GM21526 (cell line): ENCODE results near the gene EXOSC10.
"Not testable (repeated sequence)": the region's sequence is repeated elsewhere in the genome, so short reads cannot be mapped to it uniquely, and the experiment has no call there.

ENCODE experiments used
- ATAC-seq: cut with Tn5 transposase; IDR thresholded peaks from one replicate; pipeline ENCODE4 v1.9.1; 2021; ENCODE audit warnings: moderate library complexity; ENCODE audit not compliant: unreplicated experiment, low FRiP score

The EXOSC10 gene

DNA sequence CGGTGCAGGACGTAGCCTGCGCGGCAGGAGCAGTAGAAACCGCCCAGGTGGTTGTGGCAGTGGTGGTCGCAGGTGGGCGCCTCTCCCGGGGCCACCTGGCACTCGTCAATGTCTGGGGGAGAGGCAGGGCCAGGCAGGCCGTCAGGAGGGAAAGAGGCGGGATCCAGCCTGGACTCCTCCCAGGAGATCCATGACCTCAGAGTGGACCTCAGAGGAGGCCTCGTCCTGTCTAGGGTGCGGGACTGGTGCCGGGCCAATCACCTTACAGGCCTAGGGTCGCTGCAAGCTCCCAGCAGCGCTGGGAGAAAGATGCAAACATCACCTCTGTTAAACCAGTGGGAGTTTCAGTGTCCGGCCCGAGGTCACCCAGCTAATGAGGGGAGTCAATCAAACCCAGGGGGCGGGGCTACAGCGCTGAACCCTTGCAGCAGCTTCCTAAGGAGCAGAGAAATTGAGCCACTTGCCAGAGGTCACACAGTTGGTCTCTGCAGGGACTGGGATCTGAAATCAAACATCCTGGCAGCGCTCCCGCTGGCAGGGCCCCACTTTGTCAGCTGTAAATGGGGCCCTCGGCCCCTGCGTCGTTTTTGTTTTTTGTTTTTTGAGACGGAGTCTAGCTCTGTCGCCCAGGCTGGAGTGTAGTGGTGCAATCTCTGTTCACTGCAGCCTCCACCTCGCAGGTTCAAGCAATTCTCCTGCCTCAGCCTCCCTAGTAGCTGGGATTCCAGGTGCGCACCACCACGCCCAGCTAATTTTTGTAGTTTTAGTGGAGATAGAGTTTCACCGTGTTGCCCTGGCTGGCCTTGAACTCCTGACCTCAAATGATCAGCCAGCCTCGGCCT is 54.0 kb downstream of the EXOSC10 start:
- no peak for ATAC-seq

DNA sequence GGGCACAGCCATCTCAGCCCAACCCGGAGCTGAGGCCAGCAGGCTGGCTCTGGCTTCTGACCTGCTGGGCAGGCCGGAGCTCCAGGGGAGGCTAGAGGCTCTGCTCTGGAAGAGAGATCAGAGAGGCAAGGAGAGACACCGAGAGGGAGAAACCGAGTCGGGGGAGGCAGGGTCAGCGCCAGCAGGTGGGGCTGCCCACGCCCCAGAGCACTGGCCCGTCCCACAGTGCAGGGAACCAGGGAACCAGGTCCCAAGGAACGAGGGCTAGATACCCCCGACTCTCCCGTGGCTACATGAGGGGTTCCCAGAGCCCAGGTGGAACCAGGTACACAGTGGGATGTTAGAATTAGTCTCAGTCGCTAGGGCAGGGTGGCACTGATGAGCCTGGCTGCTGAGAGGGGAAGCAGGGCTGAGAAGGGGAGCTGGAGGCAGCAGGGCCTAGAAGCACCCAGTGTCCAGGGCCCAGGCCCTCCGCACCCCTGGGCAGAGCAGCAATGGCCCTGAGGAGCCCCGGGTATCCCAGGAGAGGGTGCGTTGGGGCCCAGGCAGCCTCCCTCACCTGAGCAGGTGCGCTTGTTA is 54.7 kb downstream of the EXOSC10 start:
- no peak for ATAC-seq

DNA sequence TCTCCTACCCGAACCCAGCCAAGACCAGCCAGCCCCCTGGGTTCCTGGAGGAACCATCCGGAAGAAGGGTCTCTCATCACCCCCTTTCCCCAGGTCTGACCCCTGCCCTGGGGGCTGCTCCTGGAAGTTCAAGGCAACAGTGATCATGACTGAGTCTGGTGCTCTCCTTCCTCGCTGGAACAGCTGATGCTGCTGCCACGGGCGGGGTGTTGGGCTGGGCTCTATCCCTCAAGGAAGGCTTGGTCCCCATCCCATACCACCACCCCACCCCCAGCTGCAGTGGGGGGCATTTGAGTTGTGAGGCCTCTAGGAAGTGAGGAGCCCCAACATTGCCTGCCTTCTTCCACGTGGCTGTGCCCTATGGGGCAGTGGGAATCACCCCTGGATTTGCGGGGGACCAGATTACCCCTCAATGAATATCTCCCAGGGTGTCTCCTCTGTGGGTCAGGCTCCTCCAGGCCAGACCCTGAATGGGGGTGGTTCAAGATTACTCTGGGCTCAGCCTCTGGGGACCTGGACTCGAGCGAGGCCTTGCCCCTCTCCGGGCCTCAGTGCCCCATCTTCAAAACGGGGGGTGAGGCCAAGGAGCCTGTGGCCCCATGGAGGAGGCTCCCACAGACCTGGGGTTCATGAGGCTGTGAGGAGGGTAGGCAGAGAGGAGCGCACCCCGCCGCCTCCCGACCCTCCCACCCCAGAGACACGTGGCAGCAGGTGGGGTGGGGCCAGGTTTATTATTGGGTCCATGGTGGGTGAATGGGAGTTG is 55.4 kb downstream of the EXOSC10 start:
- ATAC-seq, result no peak

DNA sequence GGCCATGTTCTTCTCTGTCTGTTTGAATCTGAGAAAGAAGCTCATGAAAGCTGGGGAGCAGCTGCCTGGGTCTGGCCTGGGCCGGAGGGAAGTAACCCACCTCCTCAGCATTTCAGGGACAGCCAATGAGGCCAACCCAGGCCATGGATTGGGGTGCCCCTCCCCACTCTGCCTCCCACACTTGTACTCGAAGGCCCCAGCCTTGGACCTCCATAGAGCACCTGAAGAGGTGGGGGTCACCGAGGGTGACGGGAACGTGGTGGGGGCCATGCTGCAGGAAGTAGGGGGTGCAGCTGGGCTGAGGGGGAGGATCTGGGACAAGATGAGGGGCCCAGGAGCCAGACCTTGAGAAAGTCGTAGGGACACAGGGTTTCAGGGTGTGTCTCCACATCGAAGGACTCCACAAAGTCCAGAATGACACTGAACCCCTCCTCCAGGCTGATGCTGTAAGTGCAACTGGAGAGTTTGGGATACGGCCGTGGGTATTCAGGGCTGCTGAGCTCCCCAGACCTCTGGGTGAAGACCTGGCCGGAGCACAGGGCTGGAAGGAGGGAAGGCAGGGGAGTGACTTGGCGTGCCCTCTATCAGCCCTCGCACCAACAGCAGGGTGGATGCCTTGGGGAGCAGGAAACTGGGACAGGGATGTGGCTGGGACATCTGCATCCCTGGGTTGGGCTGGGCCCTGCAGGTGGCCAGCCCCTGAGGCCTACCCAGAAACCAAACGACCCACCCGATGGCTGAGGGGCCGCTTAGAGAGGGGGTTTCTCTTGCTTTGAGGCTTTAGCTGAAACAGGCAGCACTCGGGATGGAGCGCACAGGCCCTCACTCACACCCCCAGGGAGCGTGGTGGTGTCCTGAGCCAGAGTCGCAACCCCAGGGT is 56.4 kb downstream of the EXOSC10 start:
- no peak for ATAC-seq

DNA sequence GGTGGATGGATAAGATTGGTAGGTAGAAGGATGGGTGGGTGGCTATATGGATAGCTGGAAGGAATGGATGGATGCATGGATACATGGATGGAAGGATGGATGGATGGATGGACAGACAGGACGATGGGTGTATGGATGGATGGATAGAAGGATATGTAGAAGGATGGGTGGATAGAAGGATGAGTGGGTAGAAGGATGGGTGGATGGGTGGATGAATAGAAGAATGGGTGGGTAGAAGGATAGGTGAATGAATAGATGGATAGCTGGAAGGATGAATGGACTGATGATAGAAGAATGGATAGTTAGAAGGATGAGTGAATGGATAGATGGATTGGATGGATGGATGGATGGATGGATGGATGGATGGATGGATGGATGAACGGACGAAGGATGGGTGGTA is 57.6 kb downstream of the EXOSC10 start:
- no peak for ATAC-seq

DNA sequence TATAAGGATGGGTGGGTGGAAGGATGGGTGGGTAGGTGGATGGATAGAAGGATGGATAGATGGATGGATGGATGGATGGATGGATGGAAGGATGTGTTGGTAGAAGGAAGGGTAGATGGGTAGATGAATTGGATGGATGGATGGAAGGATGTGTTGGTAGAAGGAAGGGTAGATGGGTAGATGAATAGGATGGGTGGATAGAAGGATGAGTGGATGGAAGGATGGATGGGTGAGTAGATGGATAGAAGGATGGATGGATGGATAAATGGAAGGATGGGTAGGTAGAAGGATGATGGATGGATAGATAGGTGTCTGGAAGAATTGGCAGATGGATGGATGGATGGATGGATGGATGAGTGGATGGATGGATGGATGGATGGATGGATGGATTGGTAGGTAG is 58.6 kb downstream of the EXOSC10 start:
- ATAC-seq, result no peak

DNA sequence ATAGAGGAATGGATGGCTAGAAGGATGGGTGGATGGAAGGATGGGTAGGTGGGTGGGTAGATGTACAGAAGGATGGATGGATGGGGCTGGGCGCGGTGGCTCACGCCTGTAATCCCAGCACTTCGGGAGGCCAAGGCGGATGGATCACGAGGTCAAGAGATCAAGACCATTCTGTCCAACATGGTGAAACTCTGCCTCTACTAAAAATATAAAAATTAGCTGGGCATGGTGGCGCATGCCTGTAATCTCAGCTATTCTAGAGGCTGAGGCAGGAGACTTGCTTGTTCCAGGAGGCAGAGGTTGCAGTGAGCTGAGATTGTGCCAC is 59.6 kb downstream of the EXOSC10 start:
- not testable (repeated sequence) for ATAC-seq

DNA sequence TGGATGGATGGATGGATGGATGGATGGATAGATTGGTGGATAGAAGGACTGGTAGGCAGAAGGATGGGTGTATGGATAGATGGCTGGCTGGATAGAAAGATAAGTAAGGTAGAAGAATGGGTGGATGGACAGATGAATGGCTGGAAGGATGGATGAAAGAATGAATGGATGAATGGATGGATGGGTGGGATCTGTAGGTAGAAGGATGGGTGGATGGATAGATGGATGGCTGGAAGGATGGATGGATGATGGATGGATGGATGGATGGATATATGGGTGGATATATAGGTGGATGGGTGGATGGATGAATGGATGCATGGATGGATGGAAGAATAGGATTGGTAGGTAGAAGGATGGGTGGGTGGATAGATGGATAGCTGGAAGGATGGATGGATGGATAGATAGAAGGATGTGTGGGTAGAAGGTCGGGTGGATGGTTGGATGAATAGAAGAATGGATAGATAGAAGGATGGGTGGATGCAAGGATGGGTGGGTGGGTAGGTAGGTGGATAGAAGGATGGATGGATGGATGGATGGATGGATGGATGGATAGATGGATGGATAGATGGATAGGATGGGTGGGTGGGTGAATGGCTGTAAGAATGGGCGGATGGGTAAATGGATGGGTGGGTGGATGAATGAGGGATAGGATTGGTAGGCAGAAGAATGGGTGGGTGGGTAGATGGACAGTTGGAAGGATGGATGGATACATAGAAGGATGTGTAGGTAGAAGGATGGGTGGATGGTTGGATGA is 60.1 kb downstream of the EXOSC10 start:
- no peak for ATAC-seq

DNA sequence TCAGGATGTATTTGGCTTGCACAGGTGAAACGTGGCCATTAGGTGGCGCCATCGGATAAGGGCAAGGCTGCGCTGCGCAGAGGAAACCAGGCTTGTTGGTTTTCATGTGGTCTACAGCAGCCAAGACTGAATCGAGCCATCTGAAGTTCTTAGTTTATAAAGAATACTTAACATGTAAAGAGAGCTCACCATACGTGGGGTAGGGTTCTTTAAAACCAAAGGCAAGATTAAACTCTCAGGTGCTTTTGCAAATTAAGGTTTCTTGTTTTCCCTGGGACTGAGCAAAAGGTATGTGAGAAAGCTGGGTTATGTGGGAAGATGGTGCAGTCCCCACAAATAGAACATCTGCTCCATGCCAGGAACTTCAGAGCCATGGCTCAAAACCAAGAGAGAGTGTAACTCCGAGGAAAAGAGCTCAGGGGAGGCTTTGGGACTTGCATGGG is 61.9 kb downstream of the EXOSC10 start:
- no peak for ATAC-seq

DNA sequence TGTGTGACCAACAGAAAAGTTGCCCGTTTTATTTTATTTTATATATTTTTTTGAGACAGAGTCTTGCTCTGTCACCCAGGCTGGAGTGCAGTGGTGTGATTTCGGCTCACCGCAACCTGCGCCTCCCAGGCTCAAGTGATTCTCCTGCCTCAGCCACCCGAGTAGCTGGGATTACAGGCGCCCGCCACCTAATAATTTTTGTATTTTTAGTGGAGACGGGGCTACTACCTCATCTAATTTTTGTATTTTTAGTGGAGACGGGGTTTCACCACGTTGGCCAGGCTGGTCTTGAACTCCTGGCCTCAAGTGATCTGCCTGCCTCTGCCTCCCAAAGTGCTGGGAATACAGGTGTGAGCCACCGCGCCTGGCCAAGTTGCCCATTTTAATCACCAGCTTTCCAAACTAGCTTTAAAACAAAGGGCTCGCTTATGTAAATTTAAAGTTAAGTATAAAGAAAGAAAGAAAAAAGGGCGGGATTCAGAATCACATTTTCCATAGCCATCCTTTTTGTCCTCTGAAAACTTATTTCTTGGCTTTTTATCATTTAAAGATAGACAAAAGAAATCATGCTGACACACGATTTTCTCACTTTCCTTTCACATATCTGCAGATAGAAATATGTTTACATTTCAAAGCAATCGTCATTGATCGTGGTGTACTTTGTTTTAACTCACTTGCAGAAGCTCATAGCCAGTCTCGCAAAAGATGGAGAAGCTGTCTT is 62.5 kb downstream of the EXOSC10 start:
- ATAC-seq, result not testable (repeated sequence)

DNA sequence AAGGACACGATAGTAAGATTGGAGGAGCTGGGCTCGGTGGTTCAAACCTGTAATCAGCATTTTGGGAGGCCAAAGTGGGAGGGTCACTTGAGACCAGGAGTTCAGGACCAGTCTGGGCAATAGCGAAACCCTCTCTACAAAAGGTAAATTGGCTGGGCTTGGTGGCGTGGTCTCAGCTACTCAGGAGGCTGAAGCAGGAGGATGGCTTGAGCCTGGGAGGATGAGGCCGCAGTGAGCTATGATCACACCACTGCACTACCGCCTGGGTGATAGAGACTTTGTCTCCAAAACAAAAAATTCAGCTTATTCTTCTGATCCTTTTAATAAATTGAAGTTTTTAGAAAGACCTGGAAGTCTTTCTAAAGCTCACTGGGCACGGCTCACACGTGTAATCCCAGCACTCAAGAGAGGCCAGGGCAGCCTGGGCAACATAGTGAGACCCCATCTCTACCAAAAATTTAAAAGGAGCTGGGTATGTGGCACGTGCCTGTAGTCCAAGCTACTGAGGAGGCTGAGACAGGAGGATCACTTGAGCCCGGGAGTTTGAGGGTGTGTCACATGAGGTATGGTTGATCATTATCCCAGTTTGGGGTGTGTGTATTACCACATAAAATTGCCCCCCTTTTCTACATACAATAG is 67.9 kb downstream of the EXOSC10 start:
- no peak for ATAC-seq

DNA sequence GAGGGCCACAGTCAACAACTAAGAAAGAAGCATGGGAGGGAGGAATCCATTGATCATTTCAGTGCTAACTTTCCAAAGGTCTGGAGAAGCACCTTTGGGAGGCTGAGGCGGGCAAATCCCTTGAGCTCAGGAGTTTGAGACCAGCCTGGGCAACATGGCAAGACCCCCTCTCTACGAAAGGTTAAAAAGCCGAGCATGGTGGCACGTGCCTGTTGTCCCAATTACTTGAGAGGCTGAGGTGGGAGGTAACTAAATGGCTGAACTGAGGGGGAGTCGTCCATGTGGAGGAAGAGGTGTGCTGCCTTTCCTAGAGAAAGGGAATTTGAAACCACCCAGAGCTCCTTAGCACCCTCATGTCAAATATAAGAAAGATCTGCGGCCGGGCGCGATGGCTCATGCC is 68.8 kb downstream of the EXOSC10 start:
- ATAC-seq, result no peak

DNA sequence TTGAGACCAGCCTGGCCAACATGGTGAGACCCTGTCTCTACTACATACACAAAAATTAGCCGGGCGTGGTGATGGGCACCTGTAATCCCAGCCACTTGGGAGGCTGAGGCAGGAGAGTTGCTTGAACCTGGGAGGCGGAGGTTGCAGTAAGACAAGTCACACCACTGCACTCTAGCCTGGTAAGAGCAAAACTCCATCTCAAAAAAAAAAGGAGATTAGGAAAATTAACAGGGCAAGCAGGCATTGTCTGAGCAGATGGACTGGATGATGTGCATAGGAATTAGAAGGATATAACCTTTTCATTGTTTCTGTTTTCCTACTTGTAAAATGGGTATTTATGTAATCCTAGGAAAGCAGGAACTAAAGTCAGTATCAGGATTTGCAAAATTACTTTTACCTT is 71.7 kb downstream of the EXOSC10 start:
- ATAC-seq, result no peak

DNA sequence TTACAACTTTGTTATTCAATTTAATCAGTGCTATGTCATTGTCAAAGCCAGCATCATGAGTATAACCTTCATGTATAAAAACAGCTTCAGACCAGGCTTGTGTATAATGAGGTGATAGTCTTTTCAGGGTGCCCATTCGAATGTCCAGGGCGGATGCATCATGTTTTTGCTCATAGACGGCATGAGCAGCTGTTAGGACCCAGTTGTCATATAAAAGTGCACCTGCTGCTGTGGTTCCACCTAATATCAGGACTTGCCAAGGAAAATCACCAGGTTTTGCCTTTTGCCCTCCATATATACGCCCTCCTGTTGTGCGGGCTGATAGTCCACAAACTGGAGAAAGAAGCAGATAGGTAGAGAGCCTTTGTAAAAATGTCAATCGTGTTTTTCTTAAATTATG is 72.4 kb downstream of the EXOSC10 start:
- ATAC-seq, result no peak

DNA sequence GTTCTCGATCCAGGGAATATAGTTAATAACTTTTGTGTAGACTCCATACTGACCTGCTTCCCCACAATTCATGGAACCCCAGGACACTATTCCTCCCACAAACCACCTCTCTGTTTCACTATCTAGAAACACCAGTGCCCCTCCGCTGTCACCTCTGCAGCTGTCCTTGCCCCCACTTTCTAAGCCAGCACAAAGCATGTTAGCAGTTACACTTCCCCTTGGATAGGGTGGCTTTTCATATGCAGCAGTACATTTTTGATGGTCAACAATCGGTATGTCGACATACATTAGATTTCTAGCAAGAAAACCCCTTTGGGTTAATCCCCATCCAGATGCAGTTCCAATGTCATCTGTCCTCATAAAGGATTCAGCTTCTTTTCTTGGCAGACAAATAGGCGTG is 72.8 kb downstream of the EXOSC10 start:
- ATAC-seq, result no peak

DNA sequence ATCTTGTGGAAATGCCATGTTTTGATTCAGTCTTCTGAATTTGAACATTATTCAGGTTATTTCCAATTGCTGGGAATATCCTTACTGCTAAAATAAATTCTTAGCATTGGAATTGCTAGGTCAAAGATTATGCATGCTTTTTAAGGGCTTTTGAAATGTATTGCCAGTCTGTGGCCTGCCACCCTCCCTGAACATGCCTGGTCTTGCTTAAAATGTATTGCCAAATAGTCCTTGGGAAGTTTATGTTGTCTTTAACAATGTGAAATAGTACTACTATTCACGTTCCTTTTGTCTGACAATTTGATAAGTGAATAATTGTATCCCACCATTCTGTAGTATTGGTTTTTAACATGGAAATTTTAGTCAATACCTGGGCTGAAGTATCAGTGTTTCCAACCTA is 73.6 kb downstream of the EXOSC10 start:
- ATAC-seq, result no peak

DNA sequence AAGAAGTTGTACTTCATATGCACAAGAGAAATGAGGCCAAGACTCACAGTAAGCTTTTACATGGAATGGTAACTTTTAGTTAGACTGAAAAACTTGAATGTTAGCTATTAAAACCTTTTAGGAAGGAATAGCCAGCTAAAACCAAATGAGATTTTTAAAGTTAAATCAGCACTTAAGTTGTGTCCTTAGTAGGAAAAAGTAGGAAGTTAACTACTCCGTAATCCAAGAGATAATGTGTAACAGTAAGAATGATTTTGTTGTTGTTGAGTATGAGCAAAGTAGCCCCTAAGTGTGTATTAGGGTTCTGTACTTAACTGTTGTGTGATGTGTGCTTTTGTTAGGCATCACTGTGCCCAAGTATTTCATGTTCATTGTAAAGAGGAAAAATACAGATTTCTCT is 74.1 kb downstream of the EXOSC10 start:
- ATAC-seq, result no peak

DNA sequence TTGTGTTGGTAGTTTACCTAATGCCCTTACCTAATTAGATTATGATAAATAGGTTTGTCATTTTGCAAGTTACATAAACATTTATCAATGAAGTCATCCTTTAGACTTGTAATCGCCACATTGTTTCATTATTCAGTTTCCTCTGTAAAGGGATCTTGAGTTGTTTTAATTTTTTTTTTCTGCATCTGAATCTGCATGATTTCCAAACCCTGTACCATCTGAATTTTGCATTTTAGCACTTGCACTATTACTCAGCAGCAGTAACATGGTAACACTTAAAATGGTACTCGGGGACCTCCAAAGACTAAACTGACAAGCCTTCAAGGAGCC is 74.8 kb downstream of the EXOSC10 start:
- no peak for ATAC-seq
